GM21381 (cell line): ENCODE results near the gene KRTAP4-4.
"Not testable (repeated sequence)": the region's sequence is repeated elsewhere in the genome, so short reads cannot be mapped to it uniquely, and the experiment has no call there.

Experiments used
- ATAC-seq: cut with Tn5 transposase; IDR thresholded peaks from one replicate; pipeline ENCODE4 v1.9.1; 2021; ENCODE audit warnings: mild to moderate bottlenecking, moderate library complexity; ENCODE audit not compliant: unreplicated experiment

KRTAP4-4 gene

DNA sequence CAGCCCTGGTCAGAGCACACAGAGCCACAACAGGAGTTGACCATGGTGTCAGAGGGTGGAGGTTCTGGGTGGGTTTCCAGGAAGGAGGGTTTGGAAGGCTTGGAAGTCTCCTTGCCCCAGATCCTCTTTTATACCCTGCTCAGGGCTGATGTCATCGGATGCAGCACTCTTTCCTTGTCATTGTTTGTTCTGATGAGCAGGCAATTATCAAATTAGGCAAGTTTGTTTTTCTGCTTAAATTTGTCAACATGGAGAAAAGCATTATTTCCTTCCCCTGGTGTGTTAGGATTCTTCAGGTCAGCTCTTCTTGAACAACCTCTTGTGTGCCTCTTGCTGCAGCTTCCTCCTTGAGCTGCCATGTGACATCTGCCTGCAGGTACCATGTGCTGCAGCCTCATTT lies at the start of gene KRTAP4-4:
Gene KRTAP4-4, minus strand, starts transcription at position 101 of the 400 bp plus-strand sequence. Its CDS starts 57 bp downstream, at position 44.
- no peak for ATAC-seq

DNA sequence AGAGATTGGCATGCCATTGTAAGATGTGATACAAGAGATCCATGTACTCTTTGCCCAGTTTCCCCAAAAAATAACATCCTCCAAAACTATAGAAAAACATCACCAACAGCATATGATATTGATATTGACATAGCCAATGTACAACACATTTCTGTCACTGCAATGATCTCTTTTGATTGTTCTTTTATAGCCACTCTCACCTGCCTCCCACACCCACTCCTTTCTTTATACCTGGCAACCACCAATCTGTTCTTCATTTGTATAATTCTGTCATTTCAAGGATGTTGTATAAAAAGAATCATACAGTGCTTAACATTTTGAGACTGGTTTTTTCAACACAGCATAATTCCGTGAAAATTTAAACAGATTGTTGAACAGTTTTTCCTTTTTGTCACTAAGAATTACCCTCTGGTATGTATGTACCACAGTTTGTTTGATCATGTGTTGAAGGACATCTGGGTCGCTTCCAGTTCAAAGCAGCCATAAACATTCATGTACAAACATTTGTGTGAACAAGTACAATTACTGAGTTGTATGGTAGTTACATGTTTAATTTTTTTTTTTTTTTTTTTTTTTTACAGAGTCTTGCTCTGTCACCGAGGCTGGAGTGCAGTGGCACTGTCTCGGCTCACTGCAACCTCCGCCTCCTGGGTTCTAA lies 39.0 kb upstream of the KRTAP4-4 start:
- no peak for ATAC-seq

DNA sequence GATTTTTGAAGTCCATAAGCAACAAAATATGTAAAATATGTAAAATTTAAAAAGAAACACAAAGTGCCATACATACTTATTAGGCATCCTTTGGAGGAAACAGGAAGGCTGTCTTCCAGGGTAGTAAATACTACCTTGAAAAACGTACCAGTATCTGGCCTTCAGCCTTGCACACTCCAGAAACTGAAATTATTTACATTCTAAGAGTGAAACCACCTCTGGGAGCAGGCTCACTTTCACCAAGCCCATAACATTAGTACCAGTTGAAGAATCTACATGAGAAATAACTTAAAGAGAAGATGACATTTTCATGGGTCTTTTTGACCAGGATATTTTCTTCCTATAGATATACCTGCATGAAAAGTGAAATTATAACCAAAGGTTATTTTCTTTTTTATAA lies 35.5 kb upstream of the KRTAP4-4 start:
- ATAC-seq = no peak

DNA sequence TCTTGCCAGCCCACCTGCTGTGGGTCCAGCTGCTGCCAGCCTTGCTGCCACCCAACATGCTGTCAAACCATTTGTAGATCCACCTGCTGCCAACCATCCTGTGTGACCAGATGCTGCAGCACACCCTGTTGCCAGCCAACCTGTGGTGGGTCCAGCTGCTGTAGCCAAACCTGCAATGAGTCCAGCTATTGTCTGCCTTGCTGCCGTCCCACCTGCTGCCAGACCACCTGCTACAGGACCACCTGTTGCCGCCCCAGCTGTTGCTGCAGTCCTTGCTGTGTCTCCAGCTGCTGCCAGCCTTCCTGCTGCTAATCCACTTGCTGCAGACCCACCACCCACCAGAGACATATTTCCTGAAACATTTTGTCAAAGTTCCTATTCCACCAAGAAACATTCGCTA lies 29.8 kb upstream of the KRTAP4-4 start:
- ATAC-seq = no peak

DNA sequence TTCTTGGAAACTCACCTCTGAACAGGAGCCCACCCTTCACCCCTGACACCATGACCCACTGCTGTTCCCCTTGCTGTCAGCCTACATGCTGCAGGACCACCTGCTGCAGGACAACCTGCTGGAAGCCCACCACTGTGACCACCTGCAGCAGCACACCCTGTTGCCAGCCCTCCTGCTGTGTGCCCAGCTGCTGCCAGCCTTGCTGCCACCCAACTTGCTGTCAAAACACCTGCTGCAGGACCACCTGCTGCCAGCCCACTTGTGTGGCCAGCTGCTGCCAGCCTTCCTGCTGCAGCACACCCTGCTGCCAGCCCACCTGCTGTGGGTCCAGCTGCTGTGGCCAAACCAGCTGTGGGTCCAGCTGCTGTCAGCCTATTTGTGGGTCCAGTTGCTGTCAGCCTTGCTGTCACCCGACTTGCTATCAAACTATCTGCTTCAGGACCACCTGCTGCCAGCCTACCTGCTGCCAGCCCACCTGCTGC lies 29.3 kb upstream of the KRTAP4-4 start, which contains the start of gene KRTAP9-1:
Gene KRTAP9-1, plus strand, starts transcription at position 51 of the 482 bp plus-strand sequence. Its CDS starts 0 bp downstream, at position 51.
- not testable (repeated sequence) for ATAC-seq

DNA sequence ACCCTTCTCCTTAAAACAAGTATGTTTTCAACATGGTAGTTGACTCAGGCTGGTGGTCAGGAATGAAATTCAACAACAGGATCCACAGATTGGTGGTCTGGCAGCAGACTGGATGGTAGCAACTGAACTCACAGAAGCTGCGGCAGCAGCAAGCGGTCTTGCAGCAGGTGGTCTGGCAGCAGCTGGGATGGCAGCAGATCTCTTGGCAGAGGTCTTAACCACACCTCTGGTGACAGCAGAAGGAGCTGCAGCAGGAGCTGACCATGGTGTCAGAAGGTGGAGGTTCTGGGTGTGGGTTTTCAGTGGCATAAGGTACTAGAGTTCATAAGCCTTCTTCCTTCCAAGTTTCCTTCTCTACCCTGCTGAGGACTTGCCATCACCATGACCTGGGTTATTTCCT lies 26.3 kb upstream of the KRTAP4-4 start:
- no peak for ATAC-seq

DNA sequence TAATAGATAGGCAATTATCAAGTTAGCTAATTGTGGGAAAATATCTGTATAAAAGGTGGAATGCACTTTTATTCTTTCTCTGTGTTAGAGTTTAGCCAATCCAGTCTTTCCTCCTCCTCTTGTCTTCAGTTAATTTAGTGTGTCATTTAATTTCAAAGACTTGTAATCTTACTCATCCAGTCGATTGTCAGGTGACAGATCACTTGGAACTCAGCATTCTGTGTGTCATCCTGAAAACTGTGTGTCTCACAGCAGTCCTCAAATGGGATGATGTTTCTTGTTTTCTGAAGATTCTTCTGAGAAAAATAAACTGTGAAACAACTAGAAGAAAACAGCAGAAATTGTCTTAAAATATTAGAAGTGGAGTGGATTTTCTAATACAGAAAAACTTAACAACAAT lies 24.5 kb upstream of the KRTAP4-4 start:
- ATAC-seq = no peak

DNA sequence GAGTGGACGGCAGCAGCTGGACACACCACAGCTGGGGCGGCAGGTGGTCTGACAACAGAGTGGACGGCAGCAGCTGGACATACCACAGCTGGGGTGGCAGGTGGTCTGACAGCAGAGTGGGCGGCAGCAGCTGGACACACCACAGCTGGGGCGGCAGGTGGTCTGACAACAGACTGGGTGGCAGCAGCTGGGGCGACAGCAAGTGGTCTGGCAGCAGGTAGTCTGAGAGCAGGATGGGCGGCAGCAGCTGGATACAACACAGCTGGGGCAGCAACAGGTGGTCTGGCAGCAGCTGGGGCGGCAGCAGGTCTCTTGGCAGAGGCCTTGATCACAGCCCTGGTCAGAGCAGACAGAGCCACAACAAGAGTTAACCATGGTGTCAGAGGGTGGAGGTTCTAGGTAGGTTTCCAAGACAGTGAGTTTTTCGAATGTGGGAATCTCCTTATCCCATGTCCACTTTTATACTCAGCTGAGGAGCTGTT lies 24.0 kb upstream of the KRTAP4-4 start, which contains the start of gene KRTAP4-1:
Gene KRTAP4-1, minus strand, starts transcription at position 432 of the 482 bp plus-strand sequence. Its CDS starts 57 bp downstream, at position 375.
- no peak for ATAC-seq

DNA sequence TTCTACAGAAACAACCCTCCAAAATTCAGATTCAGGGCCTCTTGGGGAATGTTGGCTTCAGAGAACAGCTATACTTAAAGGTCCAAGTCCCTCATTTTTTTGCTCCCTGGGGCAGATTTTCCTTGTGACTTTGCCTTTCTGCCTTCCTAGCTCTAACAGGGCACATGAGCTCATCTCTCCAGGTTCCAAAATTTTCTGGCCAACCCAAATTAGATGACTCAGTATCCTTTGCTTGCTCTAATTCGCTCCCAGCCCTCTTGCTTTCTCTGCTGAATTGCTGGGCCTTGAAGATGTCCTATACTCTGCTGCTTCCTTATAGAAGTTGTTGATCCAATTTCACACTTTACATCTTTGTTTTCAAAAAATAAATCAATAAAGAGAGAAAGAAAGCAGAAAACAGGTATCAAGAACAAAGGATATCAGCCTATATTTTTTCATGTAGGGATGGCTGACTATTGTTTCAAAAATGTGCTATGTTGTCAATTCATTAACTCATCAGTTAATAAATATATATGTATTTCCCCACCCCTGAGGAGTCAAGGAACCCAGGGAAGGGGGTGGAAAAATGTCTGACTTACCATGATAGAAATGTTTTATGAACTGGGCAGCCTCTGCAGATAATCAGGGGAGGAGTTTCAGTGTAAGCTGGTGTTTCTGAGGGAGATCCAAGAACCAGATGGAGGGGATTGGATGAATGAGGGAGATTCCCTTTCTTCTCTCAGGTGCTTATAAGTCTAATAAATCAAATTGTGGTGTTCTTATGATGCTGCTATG lies 18.5 kb upstream of the KRTAP4-4 start:
- ATAC-seq = no peak

DNA sequence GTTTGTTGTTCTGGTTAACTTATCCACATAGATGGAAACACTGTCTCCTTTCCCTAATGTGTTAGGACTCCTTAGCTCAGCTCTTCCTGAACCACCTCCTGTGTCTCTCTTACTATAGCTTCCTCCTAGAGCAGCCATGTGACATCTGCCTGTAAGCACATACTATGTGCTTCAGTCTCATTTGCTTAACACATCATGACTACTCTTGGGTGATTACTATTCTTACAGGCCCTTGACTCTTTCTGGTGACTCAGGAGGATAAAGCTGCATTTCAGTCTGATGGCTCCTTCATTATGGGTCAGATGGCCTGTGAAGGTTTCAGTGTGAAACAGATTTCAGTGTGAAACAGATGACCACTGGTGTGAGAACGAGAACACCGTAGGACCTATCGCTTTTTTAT lies 17.8 kb upstream of the KRTAP4-4 start:
- no peak for ATAC-seq

DNA sequence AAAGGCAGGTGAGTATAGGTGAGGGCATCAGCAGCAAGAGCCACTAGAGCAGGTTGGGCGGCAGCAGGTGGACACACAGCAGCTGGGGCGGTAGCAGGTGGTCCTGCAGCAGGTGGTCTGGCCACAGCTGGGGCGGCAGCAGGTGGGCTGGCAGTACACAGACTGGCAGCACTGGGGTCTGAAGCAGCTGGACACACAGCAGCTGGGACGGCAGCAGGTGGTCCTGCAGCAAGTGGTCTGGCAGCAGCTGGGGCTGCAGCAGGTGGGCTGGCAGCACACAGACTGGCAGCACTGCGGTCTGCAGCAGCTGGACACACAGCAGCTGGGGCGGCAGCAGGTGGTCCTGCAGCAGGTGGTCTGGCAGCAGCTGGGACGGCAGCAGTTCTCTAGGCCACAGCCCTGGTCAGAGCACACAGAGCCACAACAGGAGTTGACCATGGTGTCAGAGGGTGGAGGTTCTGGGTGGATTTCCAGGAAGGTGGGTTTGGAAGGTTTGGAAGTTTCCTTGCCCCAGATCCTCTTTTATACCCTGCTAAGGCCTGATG lies 17.3 kb upstream of the KRTAP4-4 start, which contains the start of gene KRTAP4-2:
Gene KRTAP4-2, minus strand, starts transcription at position 495 of the 545 bp plus-strand sequence. Its CDS starts 57 bp downstream, at position 438.
- ATAC-seq = no peak

DNA sequence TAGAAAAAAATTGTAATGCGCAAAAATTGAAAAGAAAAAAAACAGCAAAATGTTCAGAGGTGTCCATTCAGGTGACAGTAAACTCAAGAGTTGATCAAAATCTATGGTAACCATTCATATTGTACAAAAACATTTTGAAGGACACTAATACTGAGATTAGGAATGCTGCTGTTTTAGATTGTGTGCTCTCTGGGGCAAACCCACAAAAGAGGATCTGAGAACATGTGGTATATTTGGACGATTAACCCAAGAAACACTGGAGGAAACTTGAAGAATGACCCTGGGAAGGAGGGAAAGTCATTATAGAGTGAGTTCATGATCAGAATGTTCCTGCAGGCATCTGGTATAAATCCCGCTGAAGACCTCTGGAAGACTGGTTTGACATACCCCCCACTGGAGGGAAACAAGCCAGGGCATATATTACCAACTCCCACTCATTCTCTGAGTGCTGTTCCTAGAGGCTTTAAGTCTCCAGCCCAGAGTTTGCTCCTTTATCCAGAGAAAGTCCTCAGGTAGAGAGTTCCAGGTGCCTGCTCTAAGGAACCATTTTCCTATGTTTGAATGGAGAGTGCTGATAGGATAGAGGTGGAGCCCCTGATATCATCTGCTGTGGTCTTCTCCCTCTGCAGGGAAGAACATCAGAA lies 16.3 kb upstream of the KRTAP4-4 start:
- ATAC-seq = no peak

DNA sequence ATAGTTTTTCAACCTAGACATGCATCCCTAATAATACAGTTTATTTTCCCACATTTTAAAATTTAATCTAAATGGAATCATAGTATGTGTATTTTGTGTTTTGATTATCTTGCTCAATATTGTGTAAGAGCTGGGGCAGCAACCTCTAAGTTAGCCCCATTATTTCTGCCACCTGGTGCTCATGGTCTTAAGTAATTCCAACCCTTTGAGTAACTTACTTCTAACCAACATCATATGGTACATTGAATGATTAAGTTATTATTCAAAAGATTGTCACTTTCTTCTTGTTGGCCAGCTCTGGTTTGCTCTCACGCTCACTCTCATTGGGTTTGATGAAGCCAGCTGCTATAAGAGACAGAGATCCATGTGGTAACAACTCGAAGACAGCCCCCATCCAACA lies 11.3 kb upstream of the KRTAP4-4 start:
- ATAC-seq = no peak

DNA sequence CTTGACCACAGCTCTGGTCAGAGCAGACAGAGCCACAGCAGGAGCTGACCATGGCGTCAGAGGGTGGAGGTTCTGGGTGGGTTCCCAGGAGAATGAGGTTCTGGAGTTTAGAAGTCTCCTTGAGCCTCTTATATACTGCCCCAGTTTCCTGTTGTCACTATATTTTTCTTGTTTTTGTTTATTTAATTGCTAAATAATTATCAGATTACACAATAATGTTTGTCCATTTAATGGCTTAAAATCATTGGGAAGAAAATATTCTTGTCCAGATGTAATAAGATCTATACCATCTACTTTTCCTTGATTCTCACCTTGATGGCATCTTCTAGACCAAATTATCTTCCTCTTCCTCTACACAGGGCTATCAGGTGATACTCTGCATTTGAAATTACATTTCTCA lies 7.6 kb upstream of the KRTAP4-4 start, which contains the start of gene KRTAP4-3:
Gene KRTAP4-3, minus strand, starts transcription at position 101 of the 400 bp plus-strand sequence. Its CDS starts 49 bp downstream, at position 52.
- no peak for ATAC-seq

DNA sequence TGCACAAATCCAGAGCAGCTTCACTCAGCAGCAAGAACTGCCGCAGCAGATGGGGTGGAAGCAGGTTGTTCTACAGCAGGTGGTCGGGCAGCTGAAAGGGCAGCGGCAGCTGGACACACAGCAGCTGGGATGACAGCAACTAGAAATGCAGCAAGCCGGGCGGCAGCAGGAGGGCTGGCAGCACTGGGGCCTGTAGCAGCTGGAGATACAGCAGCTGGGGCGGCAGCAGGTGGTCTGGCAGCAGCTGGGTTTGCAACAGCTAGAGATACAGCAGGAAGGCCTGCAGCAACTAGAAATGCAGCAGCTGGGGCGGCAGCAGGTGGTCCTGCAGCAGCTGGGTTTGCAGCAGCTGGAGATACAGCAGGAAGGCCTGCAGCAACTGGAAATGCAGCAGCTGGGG lies 7.0 kb upstream of the KRTAP4-4 start:
- ATAC-seq = no peak

DNA sequence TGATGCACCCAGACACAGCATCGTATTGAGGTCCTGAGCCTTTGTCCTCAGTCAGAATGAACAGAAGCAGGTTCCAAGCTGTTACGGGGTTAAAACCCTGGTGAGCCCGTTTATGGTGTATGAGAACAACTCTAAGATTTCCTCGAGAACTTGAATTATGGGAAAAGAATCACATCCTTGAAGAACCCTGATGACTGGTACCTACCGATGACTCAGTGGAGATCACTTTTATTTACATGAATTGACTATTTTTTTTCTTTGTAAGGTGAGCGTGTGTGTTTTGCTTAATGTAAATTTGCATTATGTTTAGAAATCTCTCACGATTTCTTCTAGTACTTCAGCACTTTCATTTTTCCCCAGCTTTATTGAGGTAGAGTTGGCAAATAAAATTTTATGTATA lies 3.3 kb upstream of the KRTAP4-4 start:
- ATAC-seq = no peak

DNA sequence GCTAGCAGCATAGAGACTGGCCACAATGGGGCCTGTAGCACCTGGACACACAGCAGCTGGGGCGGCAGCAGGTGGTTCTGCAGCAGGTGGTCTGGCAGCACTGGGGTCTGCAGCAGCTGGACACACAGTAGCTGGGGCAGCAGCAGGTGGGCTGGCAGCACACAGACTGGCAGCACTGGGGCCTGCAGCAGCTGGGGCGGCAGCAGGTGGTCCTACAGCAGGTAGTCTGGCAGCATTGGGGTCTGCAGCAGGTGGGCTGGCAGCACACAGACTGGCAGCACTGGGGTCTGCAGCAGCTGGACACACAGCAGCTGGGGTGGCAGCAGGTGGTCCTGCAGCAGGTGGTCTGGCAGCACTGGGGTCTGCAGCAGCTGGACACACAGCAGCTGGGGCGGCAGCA lies 358 bp downstream of the KRTAP4-4 start:
- not testable (repeated sequence) for ATAC-seq

DNA sequence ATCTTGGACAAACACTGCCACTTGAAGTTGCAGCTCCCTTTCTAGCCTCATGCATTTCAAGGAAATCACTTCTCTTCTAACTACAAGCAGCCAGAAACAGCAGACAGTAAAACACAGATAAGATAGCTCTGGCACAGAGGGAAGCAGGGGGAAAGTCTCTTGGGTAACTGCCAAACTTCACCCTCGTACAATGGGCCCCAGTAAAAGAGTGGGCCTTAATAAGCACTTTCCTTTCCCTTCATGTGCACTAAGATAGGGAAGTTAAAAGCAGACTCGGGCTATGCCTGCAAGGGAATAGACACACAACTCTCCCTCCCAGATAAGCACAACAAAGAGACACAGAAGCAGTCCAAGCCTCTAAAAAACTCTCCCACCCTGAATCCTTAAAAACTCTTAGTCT lies 6.7 kb downstream of the KRTAP4-4 start:
- no peak for ATAC-seq

DNA sequence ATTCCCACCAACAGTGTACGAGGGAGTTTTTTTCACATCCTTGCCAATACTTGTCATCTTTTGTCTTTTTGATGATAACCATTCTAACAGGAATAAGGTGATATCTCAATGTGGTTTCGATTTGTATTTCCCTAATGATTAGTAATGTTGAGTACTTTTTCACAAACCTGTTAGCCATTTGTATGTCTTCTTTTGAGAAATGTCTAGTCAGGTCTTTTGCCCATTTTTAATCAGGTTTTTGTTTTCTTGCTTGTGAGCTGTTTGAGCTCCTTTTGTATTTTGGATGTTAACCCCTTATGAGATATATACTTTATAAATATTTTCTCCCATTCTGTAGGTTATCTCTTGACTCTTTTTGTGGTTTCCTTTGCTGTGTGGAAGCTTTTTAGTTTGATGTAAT lies 9.0 kb downstream of the KRTAP4-4 start:
- no peak for ATAC-seq

DNA sequence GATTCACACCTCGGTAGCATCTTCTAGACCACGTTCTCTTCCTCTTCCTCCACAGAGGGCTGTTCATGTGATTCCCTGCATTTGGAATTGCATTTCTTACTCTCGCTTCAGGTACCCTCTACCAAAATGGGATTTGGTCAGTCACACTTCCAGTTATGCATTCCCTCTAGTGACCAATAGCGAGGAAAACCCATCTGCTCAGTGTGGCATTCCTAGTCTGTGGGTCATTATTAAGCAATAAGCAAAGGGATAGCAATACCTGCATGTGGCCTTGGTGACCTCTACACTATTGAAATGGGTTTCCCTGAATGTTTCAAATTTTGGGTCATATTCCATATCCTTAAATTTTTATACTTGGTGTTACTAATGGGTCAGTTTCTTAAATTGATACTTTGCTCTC lies 10.5 kb downstream of the KRTAP4-4 start:
- ATAC-seq = no peak

DNA sequence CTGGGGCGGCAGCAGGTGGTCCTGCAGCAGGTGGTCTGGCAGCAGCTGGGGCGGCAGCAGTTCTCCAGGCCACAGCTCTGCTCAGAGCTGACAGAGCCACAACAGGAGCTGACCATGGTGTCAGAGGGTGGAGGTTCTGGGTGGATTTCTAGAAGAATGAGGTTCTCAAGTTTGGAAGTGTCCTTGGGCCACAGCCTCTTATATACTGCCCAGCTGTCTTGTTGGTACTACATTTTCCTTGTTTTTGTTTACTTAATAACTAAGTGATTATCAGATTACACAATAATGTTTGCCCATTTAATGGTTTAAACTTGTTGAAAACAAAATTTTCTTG lies 10.9 kb downstream of the KRTAP4-4 start, which contains the start of gene KRTAP4-5:
Gene KRTAP4-5, minus strand, starts transcription at position 174 of the 334 bp plus-strand sequence. Its CDS starts 58 bp downstream, at position 116.
- no peak for ATAC-seq
